Measurements from ENCODE around the gene ADIPOQ. TPM values are rescaled to one million over a fixed set of nuclear protein-coding genes. Genes with fewer than 3 reads are reported as not detected.
"Not testable (repeated sequence)": the region's sequence is repeated elsewhere in the genome, so short reads cannot be mapped to it uniquely, and the experiment has no call there.

Gene ADIPOQ
- total RNA-seq, 1 donor from 2014 or later: 0.26 TPM

GRCh38 chr3:186870421-186871201, 28.1 kb downstream of the ADIPOQ start:
- DNase-seq (ENCODE audit: low spot score): no peak

GRCh38 chr3:186871403-186871924, 29.0 kb downstream of the ADIPOQ start:
- DNase-seq (ENCODE audit: low spot score): no peak

GRCh38 chr3:186873796-186874195, 31.3 kb downstream of the ADIPOQ start:
- DNase-seq (ENCODE audit: low spot score): not testable (repeated sequence)

GRCh38 chr3:186874216-186874615, 31.7 kb downstream of the ADIPOQ start:
- not testable (repeated sequence) for DNase-seq (ENCODE audit: low spot score)

- DNase-seq (ENCODE audit: low spot score): not testable (repeated sequence)
Observed at GRCh38 chr3:186874841-186875240, 32.3 kb downstream of the ADIPOQ start.

GRCh38 chr3:186875708-186876107, 33.2 kb downstream of the ADIPOQ start:
- DNase-seq (ENCODE audit: low spot score): no peak

- no peak for DNase-seq (ENCODE audit: low spot score)
Observed at GRCh38 chr3:186879781-186880180, 37.3 kb downstream of the ADIPOQ start.

GRCh38 chr3:186880406-186880805, 37.9 kb downstream of the ADIPOQ start:
- DNase-seq (ENCODE audit: low spot score): no peak

- DNase-seq (ENCODE audit: low spot score): no peak
Observed at GRCh38 chr3:186882150-186882524, 39.6 kb downstream of the ADIPOQ start.

- DNase-seq (ENCODE audit: low spot score): no peak
Observed at GRCh38 chr3:186882881-186883685, 40.6 kb downstream of the ADIPOQ start.

- DNase-seq (ENCODE audit: low spot score): no peak
Observed at GRCh38 chr3:186883686-186884058, 41.2 kb downstream of the ADIPOQ start.

- not testable (repeated sequence) for DNase-seq (ENCODE audit: low spot score)
Observed at GRCh38 chr3:186884868-186885267, 42.4 kb downstream of the ADIPOQ start.

GRCh38 chr3:186886202-186886981, 43.9 kb downstream of the ADIPOQ start:
- no peak for DNase-seq (ENCODE audit: low spot score)

GRCh38 chr3:186887507-186887938, 45.0 kb downstream of the ADIPOQ start:
- not testable (repeated sequence) for DNase-seq (ENCODE audit: low spot score)

GRCh38 chr3:186888569-186888968, 46.1 kb downstream of the ADIPOQ start:
- no peak for DNase-seq (ENCODE audit: low spot score)

- DNase-seq (ENCODE audit: low spot score): not testable (repeated sequence)
Observed at GRCh38 chr3:186889698-186890097, 47.2 kb downstream of the ADIPOQ start.

- no peak for DNase-seq (ENCODE audit: low spot score)
Observed at GRCh38 chr3:186890911-186891310, 48.4 kb downstream of the ADIPOQ start.

GRCh38 chr3:186893071-186893470, 50.6 kb downstream of the ADIPOQ start:
- DNase-seq (ENCODE audit: low spot score): not testable (repeated sequence)

GRCh38 chr3:186895406-186895805, 52.9 kb downstream of the ADIPOQ start:
- DNase-seq (ENCODE audit: low spot score): no peak

- DNase-seq (ENCODE audit: low spot score): no peak
Observed at GRCh38 chr3:186896006-186896405, 53.5 kb downstream of the ADIPOQ start.

- DNase-seq (ENCODE audit: low spot score): no peak
Observed at GRCh38 chr3:186896875-186897274, 54.4 kb downstream of the ADIPOQ start.
